HEK293T (cell line): ENCODE results near the gene HBB.

Source experiments
- CTCF ChIA-PET: fragments of 350-600 bp; formaldehyde crosslinking; extraction: SDS; loops from one replicate; lab custom pipeline; 2021; ENCODE audit warnings: antibody characterized with exemption, inconsistent platforms; lab: Yijun Ruan, JAX
- POLR2A ChIA-PET: fragments of 350-600 bp; formaldehyde crosslinking; extraction: SDS; loops from one replicate; lab custom pipeline; 2020; ENCODE audit warnings: antibody characterized with exemption, inconsistent platforms; lab: Yijun Ruan, JAX
- DNase-seq: peaks from one replicate; pipeline ENCODE4 v3.0.0; 2012; ENCODE audit warnings: mixed read lengths; ENCODE audit errors: extremely low spot score
- ARNT ChIP-seq: fragments of 450-650 bp; IDR thresholded peaks from 2 replicates; pipeline ENCODE4 v1.6.1; 2017; ENCODE audit warnings: mild to moderate bottlenecking
- BHLHE40 ChIP-seq: fragments of 450-650 bp; IDR thresholded peaks from 2 replicates; pipeline ENCODE4 v1.6.1; 2016; ENCODE audit warnings: mild to moderate bottlenecking, moderate library complexity, borderline replicate concordance
- CTBP1 ChIP-seq: fragments of 450-650 bp; IDR thresholded peaks from 2 replicates; pipeline ENCODE4 v1.6.1; 2016; ENCODE audit warnings: borderline replicate concordance
- ELF4 ChIP-seq: fragments of 450-650 bp; IDR thresholded peaks from 2 replicates; pipeline ENCODE4 v1.6.1; 2017; ENCODE audit warnings: antibody characterized with exemption
- FOXA1 ChIP-seq: fragments of 450-650 bp; IDR thresholded peaks from 2 replicates; pipeline ENCODE4 v1.6.1; 2016; ENCODE audit warnings: mild to moderate bottlenecking
- FOXK2 ChIP-seq: fragments of 450-650 bp; IDR thresholded peaks from 2 replicates; pipeline ENCODE4 v1.6.1; 2016; ENCODE audit warnings: mild to moderate bottlenecking
- FOXM1 ChIP-seq: fragments of 450-650 bp; IDR thresholded peaks from 2 replicates; pipeline ENCODE4 v1.6.1; 2017; ENCODE audit warnings: mild to moderate bottlenecking, borderline replicate concordance
- HDGF ChIP-seq: fragments of 450-650 bp; IDR thresholded peaks from 2 replicates; pipeline ENCODE4 v1.6.1; 2017; ENCODE audit warnings: antibody characterized with exemption, borderline replicate concordance
- L3MBTL2 ChIP-seq: fragments of 450-650 bp; conservative IDR thresholded peaks from 2 replicates; pipeline ENCODE4 v1.6.1; 2016; ENCODE audit warnings: mild to moderate bottlenecking
- LEF1 ChIP-seq: fragments of 450-650 bp; IDR thresholded peaks from 2 replicates; pipeline ENCODE4 v1.6.1; 2017; ENCODE audit warnings: mild to moderate bottlenecking, borderline replicate concordance
- NFRKB ChIP-seq: fragments of 450-650 bp; IDR thresholded peaks from 2 replicates; pipeline ENCODE4 v1.6.1; 2016; ENCODE audit warnings: mild to moderate bottlenecking, moderate library complexity
- SP1 ChIP-seq: fragments of 450-650 bp; IDR thresholded peaks from 2 replicates; pipeline ENCODE4 v1.6.1; 2017
- SUZ12 ChIP-seq: fragments of 450-650 bp; IDR thresholded peaks from 2 replicates; pipeline ENCODE4 v1.6.1; 2016; ENCODE audit warnings: mild to moderate bottlenecking
- TARDBP ChIP-seq: fragments of 450-650 bp; IDR thresholded peaks from 2 replicates; pipeline ENCODE4 v1.6.1; 2016
- ZNF384 ChIP-seq: fragments of 450-650 bp; IDR thresholded peaks from 2 replicates; pipeline ENCODE4 v1.6.1; 2016
- TF ChIP-seq, protein P1 (sequence below): fragments of 450-650 bp; IDR thresholded peaks from 2 replicates; pipeline ENCODE4 v1.6.1; 2016

Gene HBB

DNA sequence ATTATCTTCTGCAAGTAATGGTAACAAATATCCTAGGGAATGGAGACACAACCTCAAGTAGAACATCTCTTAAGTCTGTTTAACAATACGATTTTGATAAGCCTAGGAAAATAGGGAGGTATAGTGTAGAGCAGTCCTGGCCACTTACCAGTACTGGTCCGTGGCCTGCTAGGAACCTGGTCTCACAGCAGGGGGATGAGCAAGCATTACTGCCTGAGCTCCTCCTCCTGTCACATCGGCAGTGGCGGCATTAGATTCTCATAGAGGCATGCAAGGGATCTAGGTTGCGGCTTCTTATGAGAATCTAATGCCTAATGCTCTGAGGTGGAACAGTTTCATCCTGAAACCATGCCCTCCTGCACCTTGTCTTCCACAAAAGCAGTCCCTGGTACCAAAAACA lies 30.8 kb downstream of the HBB start:
- ChIA-PET POLR2A (no interaction called here), CTCF (no interaction called here)
- DNase-seq, result no peak
- TF ChIP-seq ZNF384 (no peak), TARDBP (no peak), CTBP1 (no peak), LEF1 (no peak), SUZ12 (no peak), NFRKB (no peak), FOXA1 (no peak), FOXM1 (no peak), ELF4 (no peak), FOXK2 (no peak), SP1 (no peak), ARNT (no peak), BHLHE40 (no peak), L3MBTL2 (no peak), HDGF (no peak)
- TF ChIP-seq, protein P1, sequence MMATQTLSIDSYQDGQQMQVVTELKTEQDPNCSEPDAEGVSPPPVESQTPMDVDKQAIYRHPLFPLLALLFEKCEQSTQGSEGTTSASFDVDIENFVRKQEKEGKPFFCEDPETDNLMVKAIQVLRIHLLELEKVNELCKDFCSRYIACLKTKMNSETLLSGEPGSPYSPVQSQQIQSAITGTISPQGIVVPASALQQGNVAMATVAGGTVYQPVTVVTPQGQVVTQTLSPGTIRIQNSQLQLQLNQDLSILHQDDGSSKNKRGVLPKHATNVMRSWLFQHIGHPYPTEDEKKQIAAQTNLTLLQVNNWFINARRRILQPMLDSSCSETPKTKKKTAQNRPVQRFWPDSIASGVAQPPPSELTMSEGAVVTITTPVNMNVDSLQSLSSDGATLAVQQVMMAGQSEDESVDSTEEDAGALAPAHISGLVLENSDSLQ, result no peak

DNA sequence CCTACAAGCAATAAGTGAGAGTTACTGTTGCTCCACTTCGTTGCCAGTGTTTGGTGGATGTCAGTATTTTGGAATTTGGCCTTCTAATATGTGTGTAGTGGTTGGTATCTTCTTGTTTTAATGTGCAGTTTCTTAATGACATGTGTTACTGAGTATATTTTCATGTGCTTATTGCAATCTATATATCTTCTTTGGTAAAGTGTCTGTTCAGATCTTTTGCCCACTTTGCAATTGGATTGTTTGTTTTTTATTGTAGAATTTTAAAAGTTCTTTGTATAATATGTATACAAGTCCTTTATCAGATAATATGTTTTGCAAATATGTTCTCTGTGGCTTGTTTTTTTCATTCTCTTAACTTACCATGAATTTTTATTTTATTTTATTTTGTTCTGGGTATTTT lies 34.1 kb downstream of the HBB start:
- ChIA-PET CTCF (no interaction called here), POLR2A (no interaction called here)
- TF ChIP-seq TARDBP, result no peak
- TF ChIP-seq L3MBTL2, result no peak
- no peak for TF ChIP-seq FOXA1
- no peak for TF ChIP-seq ELF4
- no peak for TF ChIP-seq HDGF
- no peak for TF ChIP-seq LEF1
- TF ChIP-seq, protein P1, result no peak
- TF ChIP-seq SUZ12, result no peak
- TF ChIP-seq FOXK2, result no peak
- no peak for TF ChIP-seq ARNT
- TF ChIP-seq FOXM1, result no peak
- TF ChIP-seq ZNF384, result no peak
- no peak for TF ChIP-seq SP1
- TF ChIP-seq NFRKB, result no peak
- TF ChIP-seq BHLHE40, result no peak
- TF ChIP-seq CTBP1, result no peak
- DNase-seq, result no peak

DNA sequence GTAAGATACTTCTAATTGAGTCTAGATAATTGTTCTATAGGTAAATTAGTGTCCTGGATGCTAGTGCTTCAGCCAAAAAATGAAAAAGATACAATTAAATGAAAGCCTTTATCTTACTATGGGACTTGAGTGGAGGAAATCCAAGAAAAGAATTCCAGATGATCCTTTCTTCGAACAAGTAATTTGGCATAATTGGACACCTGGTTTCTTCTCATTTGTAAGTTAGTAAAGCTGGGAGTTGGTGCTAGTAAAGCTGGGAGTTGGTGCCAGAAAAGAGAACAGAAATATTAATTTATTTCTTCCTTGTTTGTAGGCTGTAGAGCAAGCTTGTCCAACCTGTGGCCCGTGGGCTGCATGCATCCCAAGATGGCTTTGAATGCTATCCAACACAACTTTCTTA lies 38.7 kb downstream of the HBB start:
- no peak for TF ChIP-seq LEF1
- TF ChIP-seq FOXA1, result no peak
- TF ChIP-seq HDGF, result no peak
- no peak for TF ChIP-seq NFRKB
- no peak for TF ChIP-seq CTBP1
- TF ChIP-seq L3MBTL2, result no peak
- no peak for TF ChIP-seq ZNF384
- TF ChIP-seq SP1, result no peak
- TF ChIP-seq BHLHE40, result no peak
- TF ChIP-seq, protein P1, result no peak
- TF ChIP-seq ARNT, result no peak
- TF ChIP-seq TARDBP, result no peak
- TF ChIP-seq FOXM1, result no peak
- TF ChIP-seq SUZ12, result no peak
- no peak for TF ChIP-seq ELF4
- no peak for TF ChIP-seq FOXK2
- CTCF ChIA-PET, result interaction anchor here (0.6 kb wide), 1 partner anchor 1358 kb away, joined by 3 read pairs; no protein-coding TSS in a partner anchor
- POLR2A ChIA-PET, result no interaction called here
- no peak for DNase-seq

DNA sequence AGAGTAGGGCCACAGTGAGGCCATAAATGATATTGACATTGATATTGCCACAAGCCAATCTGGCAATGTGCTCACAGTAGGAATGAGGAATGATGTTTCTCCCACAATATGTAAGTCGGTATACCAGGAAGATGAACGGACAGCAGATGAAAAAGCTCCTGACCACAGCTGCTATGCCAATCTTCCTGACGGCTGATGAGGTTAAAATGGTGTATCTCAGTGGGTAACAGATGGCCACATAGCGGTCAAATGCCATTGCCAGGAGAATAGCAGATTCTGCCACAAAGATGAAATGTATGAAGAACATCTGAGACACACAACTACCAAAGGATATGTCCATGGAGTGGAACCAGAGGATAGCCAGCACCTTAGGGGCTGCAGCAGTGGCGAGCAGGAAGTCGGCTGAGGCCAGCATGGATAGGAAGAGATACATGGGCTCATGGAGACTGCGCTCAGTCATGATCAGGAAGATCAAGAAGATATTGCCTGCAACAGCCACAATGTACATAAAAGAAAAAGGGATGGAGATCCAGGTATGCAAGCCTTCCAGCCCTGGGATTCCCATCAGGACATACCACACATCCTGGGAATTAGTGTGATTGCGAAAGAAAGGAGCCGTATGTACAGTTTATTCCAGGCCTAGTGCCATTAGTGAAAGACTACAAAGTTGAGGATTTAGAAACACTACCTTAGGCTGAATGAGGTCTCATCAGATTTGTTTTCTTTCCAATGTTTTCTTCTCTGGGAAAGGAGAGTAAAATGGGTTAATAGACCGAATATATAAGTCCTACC lies 48.6 kb downstream of the HBB start:
- TF ChIP-seq FOXK2, result no peak
- no peak for TF ChIP-seq CTBP1
- TF ChIP-seq TARDBP, result no peak
- no peak for TF ChIP-seq SUZ12
- TF ChIP-seq L3MBTL2, result no peak
- TF ChIP-seq, protein P1, result no peak
- no peak for TF ChIP-seq LEF1
- TF ChIP-seq ARNT, result no peak
- ChIA-PET CTCF (no interaction called here), POLR2A (no interaction called here)
- DNase-seq, result no peak
